Naive thymus-derived CD4-positive, alpha-beta T cell (primary cell): ENCODE results near the gene GMEB1. TPM values are rescaled to one million over a fixed set of nuclear protein-coding genes. Genes with fewer than 3 reads are reported as not detected.
A peak's percentile ranks its signal among the peaks of the same experiment; 100 is the strongest.

Experiments
- ATAC-seq: fragments of 150-1000 bp; cut with Tn5 transposase; 2 replicates; pipeline ENCODE4 v1.10.0; 2021; ENCODE audit warnings: mild to moderate bottlenecking, moderate library complexity
- CTCF ChIA-PET: fragments of 350-600 bp; sonication (Branson Sonifier 250); formaldehyde crosslinking; loops from one replicate; lab custom pipeline; 2021; ENCODE audit warnings: antibody characterized with exemption; lab: Charles Lee
- POLR2A ChIA-PET: fragments of 350-600 bp; sonication (Branson Sonifier 250); formaldehyde crosslinking; loops from one replicate; lab custom pipeline; 2021; ENCODE audit warnings: antibody characterized with exemption, inconsistent platforms; lab: Charles Lee
- DNase-seq, 9 donors: peaks; one replicate each; pipeline versions ENCODE4 v3.0.0 to v3.0.0-alpha.2; 2020 to 2022; ENCODE audit warnings: mixed read lengths in 1 of 9
- H3K27ac ChIP-seq: one replicate; pipeline ENCODE4 v1.7.0; 2013; ENCODE audit warnings: mild to moderate bottlenecking, low read depth, low read length, moderate library complexity
- H3K27me3 ChIP-seq, 2 donors: one replicate each; pipeline ENCODE4 v1.7.0; 2013; ENCODE audit warnings: low read length in 2 of 2, mild to moderate bottlenecking in 2 of 2, moderate library complexity in 2 of 2; ENCODE audit not compliant: control insufficient read depth in 2 of 2, insufficient read depth in 2 of 2
- H3K36me3 ChIP-seq, 3 experiments: 1 replicate in 2 of 3; 2 replicates in 1 of 3; pipeline ENCODE4 v1.7.0; 2013; ENCODE audit warnings: low read length in 3 of 3, mild to moderate bottlenecking in 3 of 3, moderate library complexity in 1 of 3; ENCODE audit not compliant: insufficient read depth in 3 of 3, control insufficient read depth in 2 of 3
- H3K4me1 ChIP-seq, 2 donors: one replicate each; pipeline ENCODE4 v1.7.0; 2013; ENCODE audit warnings: low read length in 2 of 2, mild to moderate bottlenecking in 2 of 2, moderate library complexity in 1 of 2; ENCODE audit not compliant: control insufficient read depth in 2 of 2, insufficient read depth in 2 of 2
- H3K4me3 ChIP-seq: 2 replicates; pipeline ENCODE4 v1.7.0; 2013; ENCODE audit warnings: mild to moderate bottlenecking, low read length
- H3K9me3 ChIP-seq, 3 experiments: 1 replicate in 2 of 3; 2 replicates in 1 of 3; pipeline ENCODE4 v1.7.0; 2013; ENCODE audit warnings: low read length in 3 of 3; ENCODE audit not compliant: control insufficient read depth in 2 of 3
- H3K27ac Mint-ChIP-seq, 9 donors: one replicate each; pipeline ENCODE4 v1.8.0; 2020 to 2022; ENCODE audit warnings: mixed read lengths in 9 of 9, mild to moderate bottlenecking in 8 of 9, moderate library complexity in 5 of 9, inconsistent platforms in 2 of 9
- H3K27me3 Mint-ChIP-seq, 5 donors: one replicate each; pipeline ENCODE4 v1.8.0; 2021 to 2022; ENCODE audit warnings: mixed read lengths in 5 of 5, mild to moderate bottlenecking in 1 of 5
- H3K36me3 Mint-ChIP-seq, 5 donors: one replicate each; pipeline ENCODE4 v1.8.0; 2020 to 2022; ENCODE audit warnings: mixed read lengths in 5 of 5, mild to moderate bottlenecking in 3 of 5, inconsistent platforms in 1 of 5
- H3K4me1 Mint-ChIP-seq, 7 donors: one replicate each; pipeline ENCODE4 v1.8.0; 2020 to 2022; ENCODE audit warnings: mixed read lengths in 7 of 7, mild to moderate bottlenecking in 3 of 7, inconsistent platforms in 1 of 7
- H3K4me3 Mint-ChIP-seq, 10 donors: one replicate each; pipeline ENCODE4 v1.8.0; 2020 to 2022; ENCODE audit warnings: mild to moderate bottlenecking in 10 of 10, mixed read lengths in 10 of 10, moderate library complexity in 6 of 10, inconsistent platforms in 2 of 10
- H3K9me3 Mint-ChIP-seq, 11 donors: one replicate each; pipeline ENCODE4 v1.8.0; 2020 to 2022; ENCODE audit warnings: mixed read lengths in 11 of 11, mild to moderate bottlenecking in 4 of 11, inconsistent platforms in 1 of 11, moderate library complexity in 1 of 11
- intact Hi-C, 2 donors: fragments of 100-400 bp; cut with micrococcal nuclease; formaldehyde crosslinking; loops; one replicate each; pipeline ENCODE4 v1.15.1; 2023
- polyA plus RNA-seq, 2 donors: library from polyadenylated mRNA; unstranded; fragments of 300-500 nt; fragmentation: Illumina TruSeq; gene quantifications; one replicate each; pipeline ENCODE4 v1.2.3, GENCODE V29; 2021
- total RNA-seq, 6 experiments: library from RNA in 5 of 6; stranded (reverse) in 5 of 6; gene quantifications; 1 replicate in 5 of 6; 2 replicates in 1 of 6; pipeline ENCODE4 v1.2.3 and lab custom pipeline; 2021 to 2026

Gene GMEB1
- total and polyA plus RNA-seq, 7 experiments from 2014 or later, result 11.2 to 26.7 (median 18.4) TPM

DNA sequence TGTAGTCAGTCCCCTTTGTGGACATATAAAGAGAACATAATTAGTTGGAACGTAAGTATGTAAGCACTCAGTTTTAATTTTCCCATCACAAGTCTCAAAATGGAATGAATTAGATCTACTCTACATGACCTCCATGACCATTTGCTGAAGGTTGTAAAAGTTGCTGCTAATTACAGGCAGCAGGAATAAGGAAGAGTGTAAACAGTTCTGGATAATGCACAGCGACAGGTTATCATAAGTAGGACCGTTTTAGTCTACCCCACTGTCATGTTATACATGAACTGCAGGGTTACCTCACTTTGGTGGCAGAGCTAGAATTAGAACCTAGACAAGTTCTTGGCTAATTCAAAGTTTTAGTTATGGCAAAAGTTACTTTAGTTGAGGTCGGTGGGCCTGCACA, 89.8 kb downstream of the GMEB1 start:
- Mint-ChIP-seq H3K9me3 (no peaks in the 10 kb centered on the region), H3K4me3 (peak overlapping the region in 1 of 10 donors; percentile 37), H3K4me1 (peaks cover 11 to 26% (median 20%) of the 10 kb centered on the region in 7 donors), H3K27me3 (no peaks in the 10 kb centered on the region), H3K27ac (peak overlapping the region in 4 of 9 donors; percentile 9 to 69 (median 32)), H3K36me3 (peaks cover 0 to 17% (median 10%) of the 10 kb centered on the region in 5 donors)
- ChIA-PET CTCF (interaction anchor here (0.6 to 1.0 kb wide), 2 partner anchors 22 to 122 kb away, joined by 3 to 4 read pairs; partner anchors contain the start of gene YTHDF2), POLR2A (interaction anchor here (0.6 to 0.7 kb wide), 2 partner anchors 22 to 111 kb away, joined by 3 read pairs; partner anchors contain the start of gene YTHDF2)
- no peak for DNase-seq
- peaks cover 8 to 23% of the 10 kb centered on the region in 2 donors for H3K4me1 ChIP-seq
- H3K9me3 ChIP-seq, result no peaks in the 10 kb centered on the region
- H3K27me3 ChIP-seq, result no peaks in the 10 kb centered on the region
- ATAC-seq, result no peak
- intact Hi-C loops, result no loop called here
- no peak overlapping the region for H3K4me3 ChIP-seq
- H3K36me3 ChIP-seq, result peaks cover 0 to 6% (median 0%) of the 10 kb centered on the region in 3 experiments
- no peak overlapping the region for H3K27ac ChIP-seq

DNA sequence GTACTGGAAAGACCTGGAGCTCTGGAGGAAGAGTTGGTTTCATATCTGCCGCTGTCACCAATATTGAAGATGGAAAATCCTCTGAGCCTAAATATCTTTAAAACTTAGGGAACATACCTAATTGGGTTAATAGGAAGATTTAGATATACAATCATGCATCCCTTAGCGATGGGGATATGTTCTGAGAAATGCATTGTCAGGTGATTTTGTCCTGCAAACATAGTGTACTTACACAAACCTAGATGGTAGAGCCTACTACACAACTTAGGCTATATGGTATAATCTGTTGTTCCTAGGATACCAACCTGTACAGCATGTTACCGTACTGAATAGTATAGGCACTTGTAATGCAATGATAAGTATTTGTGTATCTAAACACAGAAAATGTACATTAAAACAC, 90.7 kb downstream of the GMEB1 start:
- intact Hi-C loops, result no loop called here
- ChIA-PET POLR2A (interaction anchor here (0.6 kb wide), 1 partner anchor 112 kb away, joined by 3 read pairs; no protein-coding TSS in a partner anchor), CTCF (interaction anchor here (1.0 kb wide), 1 partner anchor 22 kb away, joined by 3 read pairs; the partner anchor contains the start of gene YTHDF2)
- H3K4me1 Mint-ChIP-seq, result peaks cover 9 to 26% (median 15%) of the 10 kb centered on the region in 7 donors
- no peak for DNase-seq
- Histone ChIP-seq H3K4me1 (peaks cover 8 to 18% of the 10 kb centered on the region in 2 donors), H3K36me3 (peaks cover 0 to 6% (median 0%) of the 10 kb centered on the region in 3 experiments), H3K9me3 (no peaks in the 10 kb centered on the region), H3K4me3 (no peak overlapping the region), H3K27ac (no peak overlapping the region), H3K27me3 (no peaks in the 10 kb centered on the region)
- ATAC-seq, result no peak
- H3K27me3 Mint-ChIP-seq, result no peaks in the 10 kb centered on the region
- H3K36me3 Mint-ChIP-seq, result peaks cover 0 to 15% (median 8%) of the 10 kb centered on the region in 5 donors
- H3K9me3 Mint-ChIP-seq, result no peaks in the 10 kb centered on the region
- H3K27ac Mint-ChIP-seq, result peak overlapping the region in 2 of 9 donors; percentile 13 to 57
- no peak overlapping the region for H3K4me3 Mint-ChIP-seq

DNA sequence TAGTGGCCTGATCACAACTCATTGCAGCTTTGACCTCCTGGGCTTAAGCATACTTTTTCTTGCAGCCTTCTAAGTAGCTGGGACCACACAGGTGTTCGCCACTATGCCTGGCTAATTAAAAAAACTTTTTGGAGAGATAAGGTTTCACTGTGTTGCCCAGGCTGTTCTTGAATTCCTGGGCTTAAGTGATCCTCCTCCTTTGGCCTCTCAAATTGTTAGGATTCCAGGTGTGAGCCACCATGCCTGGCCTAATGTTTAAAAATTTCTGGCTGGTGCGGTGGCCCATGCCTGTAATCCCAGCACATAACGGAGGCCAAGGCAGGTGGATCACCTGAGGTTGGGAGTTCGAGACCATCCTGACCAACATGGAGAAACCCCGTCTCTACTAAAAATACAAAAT, 92.6 kb downstream of the GMEB1 start:
- Histone ChIP-seq H3K4me3 (no peak overlapping the region), H3K27me3 (no peaks in the 10 kb centered on the region), H3K9me3 (no peaks in the 10 kb centered on the region), H3K4me1 (peaks cover 6 to 14% of the 10 kb centered on the region in 2 donors), H3K36me3 (peaks cover 0 to 10% (median 6%) of the 10 kb centered on the region in 3 experiments), H3K27ac (no peak overlapping the region)
- intact Hi-C loops, result no loop called here
- no peak overlapping the region for H3K4me3 Mint-ChIP-seq
- POLR2A ChIA-PET, result no interaction called here
- H3K4me1 Mint-ChIP-seq, result peaks cover 17 to 41% (median 27%) of the 10 kb centered on the region in 7 donors
- ATAC-seq, result no peak
- peak overlapping the region in 2 of 9 donors; percentile 43 to 63 for H3K27ac Mint-ChIP-seq
- no peak for DNase-seq
- CTCF ChIA-PET, result no interaction called here
- peaks cover 0 to 22% (median 15%) of the 10 kb centered on the region in 5 donors for H3K36me3 Mint-ChIP-seq
- H3K27me3 Mint-ChIP-seq, result no peaks in the 10 kb centered on the region
- H3K9me3 Mint-ChIP-seq, result no peaks in the 10 kb centered on the region

DNA sequence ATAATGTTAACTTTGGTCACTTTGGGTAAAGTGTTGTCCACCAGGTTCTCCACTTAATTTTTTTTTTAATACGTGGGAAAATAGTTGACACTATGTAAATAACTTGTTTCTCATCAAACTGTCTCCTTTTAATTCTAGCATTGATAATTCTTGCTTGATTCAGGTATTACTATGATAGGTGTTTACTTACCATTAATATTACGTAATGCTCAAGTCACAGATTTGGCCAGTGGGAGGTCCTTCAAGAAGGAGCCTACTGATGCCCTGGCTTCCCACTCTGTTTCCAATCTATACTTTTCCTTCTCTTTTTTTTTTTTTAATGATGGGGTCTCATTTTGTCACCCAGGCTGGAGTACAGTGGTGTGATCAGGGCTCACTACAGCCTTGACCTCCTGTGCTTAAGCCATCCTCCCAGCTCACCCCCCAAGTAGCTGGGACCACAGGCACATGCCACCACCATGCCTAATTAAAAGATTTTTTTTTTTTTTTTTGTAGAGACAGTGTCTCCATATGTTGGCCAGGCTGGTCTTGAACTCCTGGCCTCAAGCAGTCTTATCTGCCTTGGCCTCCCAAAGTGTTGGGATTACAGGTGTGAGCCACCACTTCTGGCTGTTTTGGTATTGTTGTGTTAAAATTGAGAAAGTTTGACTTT, 98.1 kb downstream of the GMEB1 start:
- peaks cover 0 to 9% of the 10 kb centered on the region in 2 donors for H3K4me1 ChIP-seq
- H3K9me3 ChIP-seq, result no peaks in the 10 kb centered on the region
- ChIA-PET CTCF (no interaction called here), POLR2A (interaction anchor here (0.6 kb wide), 1 partner anchor 68 kb away, joined by 3 read pairs; no protein-coding TSS in a partner anchor)
- Mint-ChIP-seq H3K4me1 (peaks cover 17 to 41% (median 24%) of the 10 kb centered on the region in 7 donors), H3K4me3 (no peak overlapping the region), H3K36me3 (peaks cover 5 to 25% (median 10%) of the 10 kb centered on the region in 5 donors), H3K27ac (peak overlapping the region in 5 of 9 donors; percentile 9 to 77 (median 46)), H3K9me3 (no peaks in the 10 kb centered on the region), H3K27me3 (no peaks in the 10 kb centered on the region)
- intact Hi-C loops, result no loop called here
- ATAC-seq (no peak), DNase-seq (no peak)
- no peak overlapping the region for H3K4me3 ChIP-seq
- H3K36me3 ChIP-seq, result peaks cover 6 to 19% (median 9%) of the 10 kb centered on the region in 3 experiments
- no peaks in the 10 kb centered on the region for H3K27me3 ChIP-seq
- no peak overlapping the region for H3K27ac ChIP-seq

Other genes with a start within 250 kb of the GMEB1 start
- 10 to 100 TPM in 4 of 5 experiments, 1 to 10 TPM in 1; 9.8 to 60.7 (median 19.7) TPM for gene RCC1, start 162.7 kb upstream of the GMEB1 start, total RNA-seq
- 10 to 100 TPM in 1 of 2 donors, 1 to 10 TPM in 1; 10.0 to 10.6 TPM for gene RCC1, start 162.7 kb upstream of the GMEB1 start, polyA plus RNA-seq
- gene TRNAU1AP, start 115.7 kb upstream of the GMEB1 start, total RNA-seq, result 10 to 100 TPM; 27.6 to 52.5 (median 40.9) TPM
- gene TRNAU1AP, start 115.7 kb upstream of the GMEB1 start, polyA plus RNA-seq, result 10 to 100 TPM; 26.5 to 29.9 TPM
- 1 to 10 TPM in 2 of 5 experiments, not detected in 3; 1.1 to 1.2 TPM for gene RAB42, start 76.5 kb upstream of the GMEB1 start, total RNA-seq
- gene RAB42, start 76.5 kb upstream of the GMEB1 start, polyA plus RNA-seq, result not detected
- gene TAF12, start 25.7 kb upstream of the GMEB1 start, total RNA-seq, result 10 to 100 TPM; 13.0 to 34.6 (median 19.3) TPM
- gene TAF12, start 25.7 kb upstream of the GMEB1 start, polyA plus RNA-seq, result 10 to 100 TPM; 37.2 to 41.8 TPM
- gene RNU11, start 20.2 kb upstream of the GMEB1 start, total RNA-seq, result not detected
- gene RNU11, start 20.2 kb upstream of the GMEB1 start, polyA plus RNA-seq, result not detected
- 10 to 100 TPM; 64.5 to 72.0 (median 71.5) TPM for gene YTHDF2, start 68.2 kb downstream of the GMEB1 start, total RNA-seq
- 100 to 1,000 TPM; 113 to 139 TPM for gene YTHDF2, start 68.2 kb downstream of the GMEB1 start, polyA plus RNA-seq
- gene OPRD1, start 143.4 kb downstream of the GMEB1 start, total RNA-seq, result not detected
- gene OPRD1, start 143.4 kb downstream of the GMEB1 start, polyA plus RNA-seq, result not detected
- gene EPB41, start 245.8 kb downstream of the GMEB1 start, total RNA-seq, result 100 to 1,000 TPM; 150 to 325 (median 175) TPM
- gene EPB41, start 245.8 kb downstream of the GMEB1 start, polyA plus RNA-seq, result 100 to 1,000 TPM; 115 to 134 TPM